UCSD-AML1 (cell line): ENCODE results near the gene RSRC1.

ENCODE experiments used
- DNase-seq: peaks from one replicate; lab custom pipeline; 2025; ENCODE audit not compliant: unreplicated experiment; lab: John Stamatoyannopoulos, UW

RSRC1 gene

DNA sequence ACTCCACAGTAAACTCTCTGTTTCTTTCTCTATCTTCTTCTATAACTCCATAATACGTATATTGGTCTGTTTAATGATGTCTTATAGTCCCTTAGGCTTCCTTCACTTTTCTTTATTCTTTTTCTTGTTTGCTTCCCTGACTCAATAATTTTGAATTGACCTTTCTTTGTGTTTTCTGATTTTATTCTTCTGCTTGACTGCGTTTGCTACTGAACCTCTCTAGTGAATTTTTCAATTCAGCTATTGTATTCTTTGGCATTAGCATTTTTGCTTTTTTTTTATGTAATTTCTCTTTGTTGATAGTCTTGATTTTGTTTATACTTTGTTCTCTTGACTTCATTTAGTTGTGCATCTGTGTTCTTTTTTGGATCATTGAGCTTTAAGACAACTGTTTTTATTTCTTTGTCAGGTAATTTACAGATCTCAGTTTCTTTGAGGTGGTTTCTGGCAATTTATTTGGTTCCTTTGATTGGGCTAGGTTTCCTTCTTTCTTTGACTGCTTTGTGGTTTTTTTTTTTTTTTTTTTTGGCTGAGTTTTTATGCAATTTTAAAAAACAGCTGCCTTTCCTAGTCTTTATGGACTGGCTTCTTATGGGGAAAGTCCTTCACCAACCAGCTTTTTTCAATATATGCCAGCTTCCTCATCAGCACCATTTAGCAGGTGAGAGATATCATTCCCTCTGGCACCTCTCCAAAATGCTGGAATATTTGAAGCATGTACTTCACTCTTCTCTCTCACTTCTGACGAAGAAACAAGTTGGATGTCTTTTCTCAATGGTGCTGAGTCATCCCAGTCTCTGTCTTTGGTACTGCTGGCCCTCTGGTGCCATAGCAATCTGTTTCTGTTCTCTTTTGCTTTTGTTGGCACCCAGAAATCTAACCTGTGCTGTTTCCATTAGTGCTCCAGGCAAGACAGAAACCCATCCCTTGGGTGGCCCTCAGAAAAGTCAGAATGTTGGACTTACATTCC is 17.6 kb downstream of the RSRC1 start:
- no peak for DNase-seq

DNA sequence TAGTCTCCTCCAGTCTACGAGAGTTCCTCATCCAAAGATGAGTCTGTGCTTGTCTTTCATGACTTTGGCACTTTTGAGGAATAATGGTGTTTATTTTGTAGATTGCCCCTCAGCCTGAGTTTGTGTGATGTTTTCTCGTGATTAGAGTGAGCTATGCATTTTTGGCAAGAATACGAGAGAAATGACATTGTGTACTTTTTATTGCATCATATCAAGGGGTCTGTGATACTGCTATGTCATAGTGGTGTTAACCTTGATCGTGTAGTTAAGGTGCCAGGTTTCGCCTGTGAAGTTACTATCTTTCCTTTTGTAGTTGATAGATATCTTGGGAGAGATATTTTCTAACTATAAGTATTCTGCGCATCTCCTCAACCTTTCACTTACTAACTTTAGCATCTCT is 18.9 kb downstream of the RSRC1 start:
- DNase-seq: no peak

DNA sequence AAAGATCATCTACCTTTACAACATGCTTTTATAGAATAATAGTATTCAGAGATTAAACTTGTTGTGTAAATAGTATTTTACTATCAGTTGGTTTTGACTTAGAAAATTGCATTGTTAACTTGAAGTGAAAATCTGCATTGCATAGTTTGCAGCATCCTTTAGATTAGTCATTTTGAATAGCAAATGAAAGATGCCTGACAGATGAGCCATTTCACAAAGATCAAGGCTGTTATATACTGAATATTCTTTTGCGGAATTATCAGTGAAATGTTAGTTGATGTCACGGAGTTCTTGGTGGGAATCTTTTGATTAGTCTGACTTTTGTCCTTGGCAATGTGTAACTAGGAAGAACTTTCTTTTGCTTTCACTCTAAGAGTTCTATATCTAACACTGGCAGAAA is 24.5 kb downstream of the RSRC1 start:
- no peak for DNase-seq

- DNase-seq: no peak
Observed at GRCh38 chr3:158140396-158140795, 30.5 kb downstream of the RSRC1 start.

DNA sequence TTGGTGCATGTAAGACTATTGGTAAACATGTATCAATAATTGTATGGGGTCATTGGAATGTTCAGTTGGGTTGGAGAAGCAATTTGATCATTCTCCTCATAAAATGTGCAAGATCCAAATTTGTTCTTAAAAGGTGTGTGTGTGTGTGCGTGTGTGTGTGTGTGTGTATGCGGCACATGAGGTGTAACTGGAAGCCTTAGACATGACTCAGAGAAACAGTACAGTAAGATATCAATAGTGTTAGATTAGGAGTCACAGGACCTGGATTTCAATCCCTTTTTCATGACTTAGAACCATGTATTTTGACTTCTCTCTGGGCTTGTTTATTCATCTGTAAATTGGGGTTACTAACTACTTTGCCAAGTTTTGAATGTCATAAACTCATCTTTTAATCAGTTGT is 38.3 kb downstream of the RSRC1 start:
- DNase-seq: no peak

GRCh38 chr3:158152186-158152585 is 42.3 kb downstream of the RSRC1 start:
- no peak for DNase-seq

DNA sequence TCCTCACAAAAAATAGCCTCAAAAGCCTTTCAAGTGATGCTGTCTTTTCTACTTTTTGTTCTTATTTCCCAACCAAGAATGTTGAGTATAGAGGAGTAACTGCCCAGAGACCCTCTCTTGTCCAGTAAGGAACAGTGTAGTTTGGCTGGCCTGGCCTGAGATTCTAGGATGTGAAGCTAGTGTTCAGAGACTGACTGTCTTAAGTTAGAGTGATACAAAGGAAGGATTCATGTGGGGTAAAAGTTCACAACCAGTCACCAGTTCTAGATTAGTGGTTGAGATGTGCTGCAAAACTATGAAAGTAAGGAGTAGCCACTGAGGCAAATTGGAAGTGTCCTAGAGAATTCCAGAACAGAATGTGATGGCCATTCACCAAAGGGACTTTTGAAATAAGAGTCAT is 49.1 kb downstream of the RSRC1 start:
- DNase-seq: no peak

DNA sequence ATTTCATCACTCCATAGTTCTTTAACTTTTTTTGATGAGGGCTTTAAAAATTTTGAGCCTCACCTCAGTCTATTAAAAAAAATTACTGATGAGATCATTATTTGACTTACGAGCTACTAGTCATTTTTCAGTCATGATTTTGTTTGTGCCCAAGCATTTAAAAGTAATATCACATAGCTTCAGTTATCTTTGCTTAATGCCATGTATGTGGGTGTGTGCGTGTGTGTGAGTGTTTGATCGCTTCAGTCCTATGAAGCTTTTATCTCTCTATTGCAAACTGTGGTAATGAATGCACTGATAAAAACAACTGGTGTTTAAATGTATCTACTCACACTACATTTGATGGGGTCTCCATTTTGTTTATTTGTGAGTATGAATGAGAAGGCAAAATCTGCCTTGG is 49.8 kb downstream of the RSRC1 start:
- no peak for DNase-seq

DNA sequence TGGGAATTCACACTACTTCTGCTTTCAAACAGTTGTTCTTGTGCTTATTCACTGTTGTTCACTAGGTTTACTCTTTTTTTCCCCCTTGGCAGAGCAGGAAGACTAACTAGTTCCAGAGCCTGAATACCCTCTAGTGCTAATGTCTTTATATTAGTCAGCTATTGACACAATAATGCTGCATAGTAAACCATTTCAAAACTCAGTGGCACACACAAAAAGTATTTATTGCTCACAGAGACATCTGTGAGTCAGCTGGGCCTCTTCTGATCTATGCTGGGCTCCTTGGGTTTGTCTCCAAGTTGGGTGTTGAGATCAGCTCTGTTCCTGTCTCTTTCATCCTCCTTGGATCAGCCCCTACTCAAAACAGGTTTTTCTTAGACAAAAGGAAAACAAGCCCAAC is 51.1 kb downstream of the RSRC1 start:
- no peak for DNase-seq

GRCh38 chr3:158165141-158165655 is 55.3 kb downstream of the RSRC1 start:
- DNase-seq: no peak

DNA sequence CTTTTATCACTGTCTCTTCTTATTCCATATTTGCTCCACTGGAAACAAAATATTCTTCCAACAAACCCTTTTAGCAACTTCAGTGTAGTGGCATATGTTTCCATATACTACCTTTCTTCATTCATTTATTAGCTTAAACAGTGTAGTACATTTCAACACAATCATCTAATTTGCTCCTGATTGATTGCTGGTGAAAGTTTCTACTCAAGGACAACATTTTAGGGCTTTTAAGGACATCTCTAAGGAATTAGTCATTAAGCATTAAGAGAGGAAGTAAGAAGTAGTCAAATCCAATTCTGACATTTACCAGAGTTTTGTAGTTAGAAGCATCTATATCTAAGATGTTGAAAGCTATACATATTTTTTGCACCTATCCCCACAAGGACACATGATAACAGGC is 55.8 kb downstream of the RSRC1 start:
- DNase-seq: no peak

GRCh38 chr3:158166223-158166622 is 56.3 kb downstream of the RSRC1 start:
- DNase-seq: no peak

- no peak for DNase-seq
Observed at GRCh38 chr3:158167737-158168557, 58.1 kb downstream of the RSRC1 start.

DNA sequence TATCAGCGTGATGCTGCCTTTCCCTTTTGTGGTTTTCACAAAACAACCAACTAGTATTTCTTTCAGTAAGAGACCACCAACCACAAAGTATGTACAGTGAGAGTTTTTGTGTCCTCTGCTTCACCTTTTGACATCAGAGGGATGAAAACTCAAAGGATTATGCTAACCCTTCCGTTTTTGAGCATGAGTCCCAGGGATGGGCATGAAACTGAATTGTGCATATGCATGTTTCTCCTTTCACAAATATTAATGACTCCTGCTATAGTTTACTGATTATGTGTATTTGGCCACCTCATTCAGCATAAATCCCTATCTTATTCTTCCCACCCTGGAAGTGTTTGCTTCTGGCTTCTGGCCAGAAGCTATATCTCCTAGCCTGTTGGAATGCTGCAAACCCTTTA is 59.2 kb downstream of the RSRC1 start:
- DNase-seq: no peak

GRCh38 chr3:158181096-158181495 is 71.2 kb downstream of the RSRC1 start:
- DNase-seq: no peak

DNA sequence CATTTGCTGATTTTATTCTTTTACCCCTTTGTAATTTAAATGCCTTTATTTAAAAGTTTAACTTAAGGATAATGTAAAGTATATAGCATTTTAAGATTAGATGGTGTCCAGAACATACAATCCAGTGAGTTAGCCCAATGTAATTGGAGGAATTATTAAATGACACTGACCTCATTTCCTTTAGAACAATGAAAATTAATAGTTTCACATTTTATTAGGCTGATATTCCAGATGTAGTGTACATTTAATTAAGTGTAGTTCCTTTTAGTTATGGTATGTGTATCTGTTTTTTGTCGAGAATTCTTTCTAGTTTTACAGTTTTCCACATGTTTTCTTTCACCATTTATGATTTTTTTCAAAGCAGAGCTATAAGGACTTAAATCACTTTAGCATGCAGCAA is 75.8 kb downstream of the RSRC1 start:
- DNase-seq: no peak

- no peak for DNase-seq
Observed at GRCh38 chr3:158200955-158201354, 91.1 kb downstream of the RSRC1 start.

DNA sequence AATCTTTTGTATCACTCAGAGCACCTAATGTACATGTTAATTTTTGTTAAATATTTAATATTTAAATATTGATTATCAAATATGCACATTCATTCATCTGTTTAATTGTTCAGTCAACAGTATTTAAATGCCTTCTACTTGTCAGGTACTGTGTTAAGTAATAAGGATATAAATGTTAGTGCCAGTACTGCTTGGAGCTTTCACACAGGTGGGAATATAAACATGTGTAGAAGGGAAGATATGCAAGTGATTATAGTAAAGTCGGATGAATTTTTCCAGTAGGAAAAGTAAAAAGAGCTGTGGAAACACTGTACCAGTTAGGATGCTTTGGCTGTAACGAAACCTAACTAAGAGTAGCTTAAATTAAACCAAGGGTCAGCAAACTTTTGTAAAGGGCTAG is 95.4 kb downstream of the RSRC1 start:
- no peak for DNase-seq

- no peak for DNase-seq
Observed at GRCh38 chr3:158205994-158206393, 96.1 kb downstream of the RSRC1 start.

DNA sequence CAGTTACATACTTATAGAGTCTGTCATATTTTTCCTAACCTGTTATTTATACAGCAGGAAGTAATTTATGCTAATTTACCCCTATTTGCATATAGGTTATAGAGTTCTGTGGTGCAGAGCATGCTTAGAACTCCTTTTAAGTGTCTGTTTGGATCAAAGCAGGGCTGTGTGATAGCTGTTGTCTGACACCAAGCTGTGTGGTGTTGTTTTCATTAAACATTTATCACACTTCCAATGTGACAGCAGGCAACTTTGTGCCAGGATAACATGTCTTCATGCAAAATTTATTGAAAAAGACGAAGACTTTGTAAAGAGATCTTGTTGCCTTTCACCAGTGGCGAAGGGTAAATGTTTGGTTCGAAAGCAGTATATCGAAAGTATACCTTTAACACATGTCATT is 100.2 kb downstream of the RSRC1 start:
- DNase-seq: no peak

GRCh38 chr3:158213461-158213860 is 103.6 kb downstream of the RSRC1 start:
- no peak for DNase-seq

DNA sequence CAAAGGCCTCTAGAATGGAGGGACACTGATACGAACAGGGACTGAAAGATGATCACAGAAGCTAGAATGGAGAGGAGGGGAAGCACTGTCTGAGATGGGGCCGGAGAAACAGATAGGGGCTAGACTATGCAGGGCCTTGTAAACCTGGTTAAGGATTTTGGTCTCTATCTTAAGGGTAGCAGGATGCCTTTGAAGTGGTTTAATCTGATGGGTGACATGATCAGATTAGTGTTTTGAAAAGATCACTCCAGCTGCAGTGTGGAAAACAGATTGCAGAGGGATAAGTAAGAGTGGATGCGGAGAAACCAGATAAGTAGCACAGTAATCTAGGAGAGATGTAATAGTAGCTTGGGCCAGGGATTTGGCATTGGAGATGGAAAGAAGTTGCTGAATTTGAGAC is 108.1 kb downstream of the RSRC1 start:
- no peak for DNase-seq
